Esophagus muscularis mucosa (tissue), 4 donors: ENCODE results near the gene STK10.

Experiments used
- EP300 ChIP-seq: sonication (generic); formaldehyde crosslinking; IDR thresholded peaks from one replicate; pipeline ENCODE4 v1.6.1; 2017; ENCODE audit warnings: antibody characterized with exemption
- POLR2A ChIP-seq: fragments of 450-650 bp; IDR thresholded peaks from one replicate; pipeline ENCODE4 v1.6.1; 2017; ENCODE audit warnings: antibody characterized with exemption, moderate library complexity, mild to moderate bottlenecking, low read depth
- POLR2AphosphoS5 ChIP-seq, 2 donors: sonication (generic); formaldehyde crosslinking; IDR thresholded peaks; one replicate each; pipeline ENCODE4 v1.6.1; 2017; ENCODE audit warnings: antibody characterized with exemption in 2 of 2
- TF ChIP-seq, protein P1 (sequence below), 3 experiments: fragments of 200-600 bp in 2 of 3; fragments of 450-650 bp in 1 of 3; sonication (generic) in 2 of 3; IDR thresholded peaks; one replicate each; pipeline ENCODE4 v1.5.1; 2017 to 2019; ENCODE audit warnings: antibody characterized with exemption in 3 of 3, mild to moderate bottlenecking in 2 of 3, moderate library complexity in 1 of 3

DNA sequence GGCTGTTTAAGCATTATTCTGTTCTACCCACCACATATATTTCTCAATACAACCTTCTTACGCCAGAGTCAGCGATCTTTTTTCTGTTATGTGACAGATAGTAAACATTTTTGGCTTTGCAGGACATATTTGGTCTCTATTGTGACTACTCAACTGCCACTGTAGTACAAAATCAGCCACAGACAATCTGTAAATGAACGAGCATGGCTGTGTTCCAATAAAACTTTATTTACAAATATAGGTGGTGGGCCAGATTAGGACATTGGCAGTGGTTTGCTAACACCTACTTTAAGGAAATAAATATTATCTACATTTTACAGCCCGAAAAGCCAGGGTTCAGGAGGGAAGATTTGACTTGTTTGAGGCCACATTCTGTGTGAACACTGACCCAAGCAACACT, 141.4 kb downstream of the STK10 start:
- TF ChIP-seq, protein P1, sequence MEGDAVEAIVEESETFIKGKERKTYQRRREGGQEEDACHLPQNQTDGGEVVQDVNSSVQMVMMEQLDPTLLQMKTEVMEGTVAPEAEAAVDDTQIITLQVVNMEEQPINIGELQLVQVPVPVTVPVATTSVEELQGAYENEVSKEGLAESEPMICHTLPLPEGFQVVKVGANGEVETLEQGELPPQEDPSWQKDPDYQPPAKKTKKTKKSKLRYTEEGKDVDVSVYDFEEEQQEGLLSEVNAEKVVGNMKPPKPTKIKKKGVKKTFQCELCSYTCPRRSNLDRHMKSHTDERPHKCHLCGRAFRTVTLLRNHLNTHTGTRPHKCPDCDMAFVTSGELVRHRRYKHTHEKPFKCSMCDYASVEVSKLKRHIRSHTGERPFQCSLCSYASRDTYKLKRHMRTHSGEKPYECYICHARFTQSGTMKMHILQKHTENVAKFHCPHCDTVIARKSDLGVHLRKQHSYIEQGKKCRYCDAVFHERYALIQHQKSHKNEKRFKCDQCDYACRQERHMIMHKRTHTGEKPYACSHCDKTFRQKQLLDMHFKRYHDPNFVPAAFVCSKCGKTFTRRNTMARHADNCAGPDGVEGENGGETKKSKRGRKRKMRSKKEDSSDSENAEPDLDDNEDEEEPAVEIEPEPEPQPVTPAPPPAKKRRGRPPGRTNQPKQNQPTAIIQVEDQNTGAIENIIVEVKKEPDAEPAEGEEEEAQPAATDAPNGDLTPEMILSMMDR (IDR thresholded peaks at IDR 0.05): no peak
- TF ChIP-seq POLR2A: no peak
- no peak for TF ChIP-seq POLR2AphosphoS5 (IDR thresholded peaks at IDR 0.05)
- no peak for TF ChIP-seq EP300
